ENCODE data around the gene DLST. TPM values are rescaled to one million over a fixed set of nuclear protein-coding genes. Genes with fewer than 3 reads are reported as not detected.

DLST gene
- total and polyA plus RNA-seq, 4 donors, result 47.7 to 86.2 (median 65.8) TPM

DNA sequence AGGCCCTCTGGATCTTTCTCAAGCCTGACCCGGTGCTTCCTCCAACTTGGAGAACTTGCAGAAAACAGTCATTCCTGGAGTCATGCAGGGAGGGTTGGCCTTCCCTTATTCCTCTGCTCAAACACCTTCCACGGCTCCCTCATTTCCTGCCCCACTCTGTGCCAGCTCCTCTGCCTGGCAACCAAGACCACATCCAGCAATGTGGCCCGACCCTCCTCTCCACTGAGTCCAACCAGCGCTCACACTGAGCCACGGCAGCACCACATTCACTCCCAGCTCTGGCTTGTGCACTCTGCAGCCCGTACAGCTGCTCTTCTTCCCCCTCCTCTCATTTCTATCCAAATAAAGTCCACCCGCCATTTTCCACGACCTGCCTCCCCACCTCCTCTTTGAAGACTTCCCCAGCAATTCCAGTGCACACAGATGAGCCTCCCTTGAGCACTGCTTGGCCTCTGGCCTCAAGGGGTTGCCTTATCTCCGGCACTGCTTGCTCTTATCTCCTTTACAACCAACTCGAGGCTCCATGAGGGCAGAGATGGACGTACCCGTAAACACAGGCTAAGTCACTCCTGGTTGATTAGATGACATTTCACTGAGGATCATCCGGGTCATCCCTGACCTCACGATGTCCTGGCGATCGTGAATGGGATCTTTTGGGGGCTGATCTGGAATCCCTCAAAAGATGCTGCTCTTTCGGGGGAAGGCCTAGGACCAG, 68.3 kb downstream of the DLST start:
- H3K36me3 ChIP-seq (ENCODE audit: control insufficient read depth, insufficient read depth, low read length), result peaks cover 27% of the 10 kb centered on the region
- 68% methylated on average over 16 of the region's 17 CpGs for WGBS (ENCODE audit: insufficient coverage)
- H3K27ac ChIP-seq (ENCODE audit: low read depth, low read length), result no peak overlapping the region
- DNase-seq (ENCODE audit: low read depth in 4 of 6, low spot score in 6 of 6), result no peak
- peaks cover 62% of the 10 kb centered on the region for H3K4me1 ChIP-seq (ENCODE audit: control insufficient read depth, insufficient read depth, low read length)
- H3K27me3 ChIP-seq (ENCODE audit: control insufficient read depth, insufficient read depth, low read length), result peaks cover 14% of the 10 kb centered on the region
- no peaks in the 10 kb centered on the region for H3K9me3 ChIP-seq (ENCODE audit: control insufficient read depth, insufficient read depth, low read length)
- H3K4me3 ChIP-seq (ENCODE audit: low read depth, low read length), result no peak overlapping the region

- no peak overlapping the region for H3K27ac ChIP-seq (ENCODE audit: low read depth, low read length)
- no peak for DNase-seq (ENCODE audit: low read depth in 4 of 6, low spot score in 6 of 6)
- H3K4me1 ChIP-seq (ENCODE audit: control insufficient read depth, insufficient read depth, low read length), result peaks cover 70% of the 10 kb centered on the region
- peaks cover 26% of the 10 kb centered on the region for H3K36me3 ChIP-seq (ENCODE audit: control insufficient read depth, insufficient read depth, low read length)
- 76% methylated on average over 5 of the region's 9 CpGs for WGBS (ENCODE audit: insufficient coverage)
- H3K4me3 ChIP-seq (ENCODE audit: low read depth, low read length), result no peak overlapping the region
- H3K9me3 ChIP-seq (ENCODE audit: control insufficient read depth, insufficient read depth, low read length), result no peaks in the 10 kb centered on the region
- H3K27me3 ChIP-seq (ENCODE audit: control insufficient read depth, insufficient read depth, low read length), result peaks cover 17% of the 10 kb centered on the region
Observed at GRCh38 chr14:74950795-74951442, 69.2 kb downstream of the DLST start.

GRCh38 chr14:74951443-74952179, 69.9 kb downstream of the DLST start:
- H3K27me3 ChIP-seq (ENCODE audit: control insufficient read depth, insufficient read depth, low read length), result peaks cover 17% of the 10 kb centered on the region
- no peak overlapping the region for H3K27ac ChIP-seq (ENCODE audit: low read depth, low read length)
- no peak for DNase-seq (ENCODE audit: low read depth in 4 of 6, low spot score in 6 of 6)
- H3K9me3 ChIP-seq (ENCODE audit: control insufficient read depth, insufficient read depth, low read length), result no peaks in the 10 kb centered on the region
- peaks cover 68% of the 10 kb centered on the region for H3K4me1 ChIP-seq (ENCODE audit: control insufficient read depth, insufficient read depth, low read length)
- H3K36me3 ChIP-seq (ENCODE audit: control insufficient read depth, insufficient read depth, low read length), result peaks cover 22% of the 10 kb centered on the region
- WGBS (ENCODE audit: insufficient coverage), result 65% methylated on average over 11 of the region's 15 CpGs
- H3K4me3 ChIP-seq (ENCODE audit: low read depth, low read length), result no peak overlapping the region

DNA sequence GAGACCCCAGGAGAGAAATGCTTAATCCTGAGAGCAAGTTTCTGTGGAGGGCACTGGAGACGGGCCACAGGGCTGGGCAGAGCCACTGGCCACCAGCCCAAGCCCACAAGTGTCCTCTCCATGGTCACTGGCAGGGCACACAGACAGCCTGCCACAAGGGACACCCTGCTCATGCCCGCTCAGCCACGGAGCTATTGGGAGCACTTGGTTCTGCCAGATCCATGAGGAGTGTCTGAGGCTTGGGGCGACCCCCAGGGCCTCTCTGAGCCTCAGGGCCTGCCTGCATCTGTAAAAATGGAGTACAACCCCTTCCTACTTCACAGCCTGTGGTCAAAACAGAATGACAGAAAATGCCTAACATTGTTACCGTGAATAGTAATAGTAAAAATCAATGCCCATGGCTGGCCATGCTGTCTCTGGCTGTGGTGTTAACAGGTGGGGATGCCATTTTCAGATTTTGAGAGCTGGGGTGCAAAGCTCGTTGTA, 70.5 kb downstream of the DLST start:
- peaks cover 17% of the 10 kb centered on the region for H3K27me3 ChIP-seq (ENCODE audit: control insufficient read depth, insufficient read depth, low read length)
- H3K27ac ChIP-seq (ENCODE audit: low read depth, low read length), result no peak overlapping the region
- no peak for DNase-seq (ENCODE audit: low read depth in 4 of 6, low spot score in 6 of 6)
- no peak overlapping the region for H3K4me3 ChIP-seq (ENCODE audit: low read depth, low read length)
- H3K4me1 ChIP-seq (ENCODE audit: control insufficient read depth, insufficient read depth, low read length), result peaks cover 67% of the 10 kb centered on the region
- WGBS (ENCODE audit: insufficient coverage), result 94% methylated on average over 3 of the region's 6 CpGs
- no peaks in the 10 kb centered on the region for H3K9me3 ChIP-seq (ENCODE audit: control insufficient read depth, insufficient read depth, low read length)
- peaks cover 22% of the 10 kb centered on the region for H3K36me3 ChIP-seq (ENCODE audit: control insufficient read depth, insufficient read depth, low read length)

DNA sequence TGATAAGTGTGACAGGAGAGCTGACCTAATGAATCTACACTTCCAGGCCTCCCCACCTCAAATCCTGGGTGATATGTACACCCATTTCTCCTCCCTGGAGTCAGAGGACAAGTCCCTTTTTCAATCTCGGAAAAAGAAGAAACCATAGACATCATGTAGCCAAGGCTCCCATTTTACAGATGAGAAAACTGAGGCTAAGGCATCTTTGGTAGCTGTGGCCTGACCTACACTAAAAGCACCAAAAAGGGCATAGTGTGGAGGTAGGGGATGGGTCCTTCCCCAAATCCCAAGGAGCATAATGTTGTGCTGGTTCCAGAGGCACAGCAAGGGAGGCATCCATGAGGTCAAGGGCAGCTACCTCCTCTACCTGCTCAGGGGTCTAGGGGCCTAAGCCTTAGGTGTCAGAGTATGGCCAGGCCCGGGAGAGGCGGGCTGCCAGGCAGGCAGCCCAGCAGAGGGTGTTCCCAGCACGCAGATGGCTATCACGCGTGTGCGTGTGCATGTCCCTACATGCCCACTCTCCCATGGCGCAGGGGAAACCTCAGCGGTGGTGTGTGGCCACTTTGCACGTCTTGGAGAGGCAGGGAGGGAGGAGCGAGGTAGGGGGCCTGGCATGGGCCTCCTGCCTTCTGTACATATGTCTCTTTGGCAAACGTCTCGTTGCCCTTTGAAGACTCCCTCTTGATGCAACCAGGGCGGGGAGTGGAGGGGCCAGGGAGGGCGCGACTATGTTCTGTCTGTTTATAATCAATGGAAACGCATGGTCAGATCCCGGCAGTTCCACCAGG, 71.2 kb downstream of the DLST start:
- no peak for DNase-seq (ENCODE audit: low read depth in 4 of 6, low spot score in 6 of 6)
- 73% methylated on average over 16 of the region's 18 CpGs for WGBS (ENCODE audit: insufficient coverage)
- peaks cover 19% of the 10 kb centered on the region for H3K36me3 ChIP-seq (ENCODE audit: control insufficient read depth, insufficient read depth, low read length)
- H3K4me3 ChIP-seq (ENCODE audit: low read depth, low read length), result no peak overlapping the region
- peaks cover 67% of the 10 kb centered on the region for H3K4me1 ChIP-seq (ENCODE audit: control insufficient read depth, insufficient read depth, low read length)
- H3K9me3 ChIP-seq (ENCODE audit: control insufficient read depth, insufficient read depth, low read length), result no peaks in the 10 kb centered on the region
- peaks cover 17% of the 10 kb centered on the region for H3K27me3 ChIP-seq (ENCODE audit: control insufficient read depth, insufficient read depth, low read length)
- H3K27ac ChIP-seq (ENCODE audit: low read depth, low read length), result no peak overlapping the region

Other genes starting within 250 kb of the DLST start
- 10 to 100 TPM; 35.6 to 43.2 TPM for gene AREL1, start 168.8 kb upstream of the DLST start, total RNA-seq
- gene AREL1, start 168.8 kb upstream of the DLST start, polyA plus RNA-seq (ENCODE audit: insufficient read length in 2 of 2), result 10 to 100 TPM; 49.3 to 54.7 TPM
- gene FCF1, start 168.8 kb upstream of the DLST start, total RNA-seq, result 10 to 100 TPM; 23.3 to 30.7 TPM
- gene FCF1, start 168.8 kb upstream of the DLST start, polyA plus RNA-seq (ENCODE audit: insufficient read length in 2 of 2), result 10 to 100 TPM; 39.4 to 42.3 TPM
- gene YLPM1, start 118.6 kb upstream of the DLST start, total RNA-seq, result 10 to 100 TPM; 59.7 to 92.7 TPM
- gene YLPM1, start 118.6 kb upstream of the DLST start, polyA plus RNA-seq (ENCODE audit: insufficient read length in 2 of 2), result 10 to 100 TPM; 88.0 to 99.2 TPM
- gene PROX2, start 5.8 kb upstream of the DLST start, total RNA-seq, result under 1 TPM in 1 of 2 donors, not detected in 1; 0.06 TPM
- gene PROX2, start 5.8 kb upstream of the DLST start, polyA plus RNA-seq (ENCODE audit: insufficient read length in 2 of 2), result 1 to 10 TPM; 1.3 to 3.9 TPM
- gene RPS6KL1, start 41.3 kb downstream of the DLST start, total RNA-seq, result 10 to 100 TPM; 15.9 to 22.0 TPM
- 10 to 100 TPM; 55.3 to 69.1 TPM for gene RPS6KL1, start 41.3 kb downstream of the DLST start, polyA plus RNA-seq (ENCODE audit: insufficient read length in 2 of 2)
- 10 to 100 TPM in 1 of 2 donors, 1 to 10 TPM in 1; 5.7 to 23.0 TPM for gene PGF, start 73.7 kb downstream of the DLST start, total RNA-seq
- 10 to 100 TPM in 1 of 2 donors, 1 to 10 TPM in 1; 8.1 to 13.5 TPM for gene PGF, start 73.7 kb downstream of the DLST start, polyA plus RNA-seq (ENCODE audit: insufficient read length in 2 of 2)
- 10 to 100 TPM; 23.2 to 46.8 TPM for gene EIF2B2, start 121.0 kb downstream of the DLST start, total RNA-seq
- 10 to 100 TPM; 47.4 to 56.8 TPM for gene EIF2B2, start 121.0 kb downstream of the DLST start, polyA plus RNA-seq (ENCODE audit: insufficient read length in 2 of 2)
- gene MLH3, start 169.6 kb downstream of the DLST start, total RNA-seq, result 10 to 100 TPM; 51.2 to 65.8 TPM
- gene MLH3, start 169.6 kb downstream of the DLST start, polyA plus RNA-seq (ENCODE audit: insufficient read length in 2 of 2), result 10 to 100 TPM; 21.4 to 27.8 TPM
- 10 to 100 TPM; 18.4 to 23.0 TPM for gene ACYP1, start 182.1 kb downstream of the DLST start, total RNA-seq
- 10 to 100 TPM; 68.9 to 76.6 TPM for gene ACYP1, start 182.1 kb downstream of the DLST start, polyA plus RNA-seq (ENCODE audit: insufficient read length in 2 of 2)
- gene ZC2HC1C, start 187.7 kb downstream of the DLST start, total RNA-seq, result 1 to 10 TPM; 4.5 to 9.0 TPM
- gene ZC2HC1C, start 187.7 kb downstream of the DLST start, polyA plus RNA-seq (ENCODE audit: insufficient read length in 2 of 2), result 1 to 10 TPM; 5.3 to 7.2 TPM
- 10 to 100 TPM; 42.9 to 43.2 TPM for gene NEK9, start 245.1 kb downstream of the DLST start, total RNA-seq
- 10 to 100 TPM; 65.9 to 89.9 TPM for gene NEK9, start 245.1 kb downstream of the DLST start, polyA plus RNA-seq (ENCODE audit: insufficient read length in 2 of 2)

All from spinal cord (tissue), 10 donors.